Stimulated activated CD4-positive, alpha-beta T cell treated with anti-CD3 and anti-CD28 coated beads, Interleukin-15, amount 100 ng/mL, for 48 hours (primary cell): ENCODE results near the gene ARHGEF25.
"Not testable (repeated sequence)": the region's sequence is repeated elsewhere in the genome, so short reads cannot be mapped to it uniquely, and the experiment has no call there.

ENCODE experiments used
- DNase-seq, 2 donors: peaks; one replicate each; pipeline ENCODE4 v3.0.0-alpha.2; 2020; ENCODE audit warnings: low read depth in 2 of 2

Gene ARHGEF25

DNA sequence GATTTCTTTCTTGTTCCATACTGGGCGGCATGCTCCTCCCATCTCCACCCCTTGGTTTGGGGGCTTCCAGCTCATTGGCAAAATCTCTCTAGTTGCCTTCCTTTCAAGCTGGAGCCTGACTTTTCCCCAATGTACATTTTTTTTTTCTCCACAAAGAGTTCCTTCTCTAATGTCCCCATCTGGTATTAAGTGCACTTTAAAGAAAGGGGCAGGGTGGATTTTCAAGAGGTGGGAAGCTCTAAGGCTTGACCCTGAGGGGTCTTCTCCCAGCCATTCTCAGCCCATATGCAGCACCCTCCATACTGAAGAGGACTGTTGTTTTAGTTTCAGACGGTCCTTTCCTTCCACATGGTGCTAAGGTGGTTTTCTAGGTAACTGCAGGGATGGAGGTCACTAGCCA, 26.1 kb upstream of the ARHGEF25 start:
- DNase-seq, result no peak

DNA sequence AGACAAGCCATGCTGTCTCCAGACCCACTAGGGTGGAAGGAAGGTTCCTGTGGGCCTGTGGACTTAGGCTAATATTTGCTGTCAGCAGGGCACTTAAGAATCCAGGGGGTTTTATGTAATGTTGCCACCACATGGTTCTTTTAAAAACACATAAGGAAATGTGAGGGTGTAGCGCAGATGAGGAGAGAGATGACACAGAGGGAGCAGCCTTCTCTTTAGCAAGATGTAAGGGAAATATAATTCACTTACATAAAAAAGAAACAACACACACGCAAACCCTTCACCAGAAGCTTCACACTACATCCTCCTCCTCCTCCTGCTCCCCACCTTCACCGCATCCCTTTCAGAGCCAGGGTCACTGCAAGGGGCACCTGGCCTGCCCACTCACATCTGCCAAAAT, 25.1 kb upstream of the ARHGEF25 start:
- DNase-seq, result no peak

DNA sequence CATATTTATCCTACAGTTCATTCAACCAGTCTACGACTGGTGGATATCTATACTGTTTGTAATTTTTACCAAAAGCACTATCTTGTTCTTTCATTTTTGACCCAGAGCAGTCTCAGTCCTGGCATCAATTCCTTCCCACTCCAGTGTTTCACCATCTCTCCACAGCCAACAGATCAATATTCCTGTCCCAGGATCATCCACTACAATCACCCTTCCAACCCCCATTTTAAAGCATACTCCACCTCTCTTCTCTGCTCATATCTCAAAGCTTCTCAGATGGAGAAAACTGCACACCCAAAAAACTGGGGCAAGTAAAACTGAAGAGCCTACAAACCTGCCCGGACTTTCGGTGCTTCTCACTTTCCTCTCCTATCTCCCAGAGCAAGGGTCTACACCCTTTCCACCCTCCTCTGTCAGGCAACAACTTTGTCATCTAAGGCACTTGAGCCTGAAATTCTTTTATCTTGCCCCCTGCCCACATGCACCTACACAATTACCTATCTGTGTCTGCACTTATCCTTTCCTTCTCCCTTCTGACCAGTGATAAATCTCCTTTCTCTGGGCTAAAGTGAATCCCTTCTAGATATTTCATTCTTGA, 24.3 kb upstream of the ARHGEF25 start:
- no peak for DNase-seq

DNA sequence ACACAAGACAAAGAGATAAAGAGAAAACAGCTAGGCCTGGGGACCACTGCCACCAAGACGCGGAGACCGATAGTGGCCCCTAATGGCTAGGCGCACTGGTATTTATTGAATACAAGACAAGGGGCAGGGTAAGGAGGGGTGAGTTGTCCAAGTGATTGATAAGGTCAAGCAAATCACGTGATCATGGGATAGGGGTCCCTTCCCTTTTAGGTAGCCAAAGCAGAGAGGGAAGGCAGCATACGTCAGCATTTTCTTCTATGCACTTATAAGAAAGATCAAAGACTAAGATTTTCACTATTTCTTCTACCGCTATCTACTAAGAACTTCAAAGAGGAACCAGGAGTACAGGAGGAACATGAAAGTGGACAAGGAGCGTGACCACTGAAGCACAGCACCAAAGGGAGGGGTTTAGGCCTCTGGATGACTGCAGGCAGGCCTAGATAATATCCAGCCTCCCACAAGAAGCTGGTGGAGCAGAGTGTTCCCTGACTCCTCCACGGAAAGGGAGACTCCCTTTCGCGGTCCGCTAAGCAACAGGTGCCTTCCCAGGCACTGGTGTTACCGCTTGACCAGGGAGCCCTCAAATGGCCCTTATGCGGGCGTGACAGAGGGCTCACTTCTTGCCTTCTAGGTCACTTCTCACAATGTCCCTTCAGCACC, 22.2 kb upstream of the ARHGEF25 start:
- DNase-seq, result not testable (repeated sequence)

DNA sequence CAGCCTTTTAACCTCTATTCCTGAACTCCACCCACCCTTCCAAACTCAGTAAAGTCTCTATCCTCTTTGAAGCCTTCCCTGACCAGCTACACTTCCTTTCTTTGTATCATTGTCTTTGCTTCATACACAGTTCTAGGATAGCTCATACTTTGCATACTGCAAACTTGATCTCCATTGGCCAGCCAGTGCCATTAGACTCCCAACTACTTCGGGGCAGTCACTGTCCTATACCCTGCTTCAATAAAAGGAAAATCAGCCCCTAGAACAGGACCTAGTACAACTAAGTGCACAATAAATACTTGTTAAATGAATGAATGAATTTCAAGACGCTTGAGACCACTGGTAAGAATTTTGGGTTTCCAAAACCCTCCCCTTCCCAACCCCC, 20.8 kb upstream of the ARHGEF25 start:
- DNase-seq, result no peak

DNA sequence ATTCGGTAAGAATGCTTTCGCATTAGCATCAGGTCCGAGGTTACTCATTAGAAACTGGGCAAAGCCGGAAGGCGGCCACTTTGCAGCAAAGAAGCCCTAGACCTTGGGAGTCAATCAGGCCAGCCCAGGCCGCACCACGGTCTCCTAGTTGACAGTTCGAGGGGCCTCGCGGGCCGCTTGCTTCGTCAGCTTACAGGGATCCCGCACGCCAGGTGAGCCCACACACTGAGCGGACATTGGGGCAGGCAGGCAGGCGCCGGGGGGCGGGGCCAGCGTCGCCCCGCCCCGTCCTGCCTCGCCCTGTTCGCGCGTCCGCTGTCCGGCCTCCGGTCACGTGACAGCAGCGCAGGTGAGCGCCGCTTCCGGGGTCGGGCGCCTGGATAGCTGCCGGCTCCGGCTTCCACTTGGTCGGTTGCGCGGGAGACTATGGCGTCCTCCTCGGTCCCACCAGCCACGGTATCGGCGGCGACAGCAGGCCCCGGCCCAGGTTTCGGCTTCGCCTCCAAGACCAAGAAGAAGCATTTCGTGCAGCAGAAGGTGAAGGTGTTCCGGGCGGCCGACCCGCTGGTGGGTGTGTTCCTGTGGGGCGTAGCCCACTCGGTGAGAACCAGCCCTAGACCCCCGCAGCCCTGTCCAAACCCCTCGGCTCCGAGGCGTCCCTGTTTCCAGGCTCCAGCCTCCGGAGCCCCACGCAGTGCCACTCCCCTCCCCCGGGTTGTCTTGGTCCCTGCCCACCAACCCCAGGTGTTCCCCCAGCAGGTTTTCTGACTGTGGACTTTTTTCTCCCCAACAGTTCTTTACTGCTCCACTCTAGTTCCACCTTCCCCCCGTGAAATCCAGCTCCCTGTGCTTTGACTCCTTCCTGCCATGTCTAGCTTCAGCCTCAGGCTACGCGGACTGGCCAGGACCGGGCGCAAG, 20.1 kb upstream of the ARHGEF25 start, which contains the start of gene PIP4K2C:
TSS of gene PIP4K2C (plus strand) at position 329 of the 918 bp plus-strand sequence. CDS start at position 427, 98 bp downstream.
- peak; percentile 59 to 66 for DNase-seq

DNA sequence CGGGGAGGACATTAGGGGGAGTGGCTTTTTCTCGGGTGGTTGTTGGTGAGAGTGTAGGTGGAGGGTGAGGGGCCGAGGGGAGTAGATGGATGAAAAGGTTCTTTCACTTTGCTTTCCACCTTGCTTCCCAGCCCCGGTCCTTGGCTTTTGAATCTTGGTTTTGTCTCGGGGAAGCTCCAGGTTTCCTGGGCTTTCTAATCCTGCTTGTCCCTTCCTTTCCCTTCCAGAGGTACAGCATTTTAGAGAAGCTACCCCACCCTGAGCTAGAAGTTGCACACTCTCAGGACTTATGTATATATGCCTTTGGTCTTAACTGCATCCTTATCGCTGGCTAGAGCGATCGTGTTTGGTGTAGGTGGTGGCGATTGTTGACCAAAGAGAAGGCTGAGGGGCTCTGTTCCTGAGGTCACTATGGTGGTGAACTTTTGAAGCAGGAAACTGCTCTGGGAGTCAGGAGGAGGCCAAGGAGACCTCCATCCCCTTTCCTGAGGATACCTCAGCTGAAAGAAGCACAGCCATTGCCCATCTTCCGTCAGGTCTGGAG, 19.4 kb upstream of the ARHGEF25 start:
- DNase-seq, result no peak

DNA sequence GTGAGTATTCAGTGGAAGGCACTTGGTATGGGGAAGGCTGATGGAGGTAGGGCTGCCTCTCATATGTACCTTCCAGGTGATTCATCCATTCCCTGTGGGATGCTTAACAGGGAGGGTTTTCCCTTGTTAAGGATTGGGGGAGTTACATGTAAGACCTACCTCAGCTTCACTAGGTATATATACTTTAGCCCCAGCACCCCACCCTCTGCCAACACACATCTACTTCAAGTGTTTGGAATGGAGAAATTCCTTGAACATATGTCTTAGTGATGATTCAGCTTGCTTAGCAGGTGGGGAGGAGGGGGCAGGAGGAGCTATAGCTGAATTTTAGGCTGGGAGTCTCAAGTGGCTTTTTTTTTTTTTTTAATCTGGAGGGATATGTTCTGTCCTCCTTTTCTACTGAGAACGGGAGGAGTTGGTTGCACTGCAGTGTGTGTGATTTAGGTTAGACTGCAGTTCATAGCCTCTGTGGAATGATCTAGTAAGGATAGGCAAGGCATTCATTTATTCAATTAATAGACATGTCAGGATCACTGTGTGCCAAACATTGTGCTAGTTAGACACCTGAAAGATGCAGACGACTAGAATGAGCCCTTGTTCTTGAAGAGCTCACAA, 18.6 kb upstream of the ARHGEF25 start:
- DNase-seq, result no peak

DNA sequence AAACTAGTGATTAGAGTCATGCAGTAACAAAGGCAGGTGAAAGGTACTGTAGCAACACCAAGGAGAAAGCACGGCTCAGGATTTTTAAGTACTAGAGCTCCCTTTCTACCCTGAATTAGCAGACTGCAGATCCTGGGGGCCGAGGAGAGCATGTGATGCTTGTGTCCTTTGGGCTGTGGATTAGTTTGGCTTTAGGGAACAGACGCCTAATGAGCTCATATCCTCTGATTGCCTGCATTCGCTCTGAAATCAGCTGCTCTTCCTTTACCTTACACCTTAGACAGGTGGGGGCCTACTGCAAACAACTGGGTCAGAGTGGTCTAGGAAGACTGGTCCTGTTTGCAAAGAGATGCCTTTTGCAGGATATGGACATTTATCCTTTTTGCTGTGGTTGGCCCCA, 18.0 kb upstream of the ARHGEF25 start:
- DNase-seq, result no peak

DNA sequence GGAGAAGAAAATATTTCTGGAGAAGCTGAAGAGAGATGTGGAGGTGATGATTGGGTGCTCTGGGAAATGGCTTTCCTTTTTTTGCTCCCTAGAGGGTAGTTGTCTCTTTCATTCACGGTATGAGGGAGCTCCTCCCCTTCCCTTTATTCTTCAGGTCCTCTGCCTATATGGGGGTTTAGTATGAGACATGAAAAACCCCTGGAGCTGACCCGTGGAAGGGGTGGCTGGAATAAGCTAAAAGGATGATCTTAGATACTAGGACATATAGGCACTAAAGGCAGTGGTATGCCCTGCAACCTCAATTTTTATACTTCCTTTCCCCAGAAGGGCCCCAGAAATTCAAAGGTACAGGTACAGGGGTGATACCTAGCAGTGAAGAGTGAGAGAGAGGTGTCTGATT, 10.8 kb upstream of the ARHGEF25 start:
- no peak for DNase-seq

DNA sequence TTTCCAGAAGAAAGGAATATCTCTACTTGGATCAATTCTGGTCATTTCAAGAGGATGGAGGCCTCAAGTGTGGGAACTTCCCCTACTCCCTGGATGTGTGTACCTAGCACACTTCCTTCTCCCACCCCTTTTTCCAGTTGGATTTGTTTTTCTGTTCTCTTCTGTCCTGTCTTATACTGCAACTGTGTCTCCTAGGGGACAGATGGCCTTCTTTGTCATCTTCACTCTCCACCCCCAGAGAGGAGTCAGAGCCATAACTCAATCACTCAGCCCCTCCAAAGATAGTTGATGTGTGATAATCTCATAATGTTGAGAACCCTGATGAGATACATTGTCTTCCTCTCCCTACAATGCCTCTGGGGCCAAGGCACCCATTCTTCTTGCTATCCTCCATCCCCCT, 8.7 kb upstream of the ARHGEF25 start:
- no peak for DNase-seq

DNA sequence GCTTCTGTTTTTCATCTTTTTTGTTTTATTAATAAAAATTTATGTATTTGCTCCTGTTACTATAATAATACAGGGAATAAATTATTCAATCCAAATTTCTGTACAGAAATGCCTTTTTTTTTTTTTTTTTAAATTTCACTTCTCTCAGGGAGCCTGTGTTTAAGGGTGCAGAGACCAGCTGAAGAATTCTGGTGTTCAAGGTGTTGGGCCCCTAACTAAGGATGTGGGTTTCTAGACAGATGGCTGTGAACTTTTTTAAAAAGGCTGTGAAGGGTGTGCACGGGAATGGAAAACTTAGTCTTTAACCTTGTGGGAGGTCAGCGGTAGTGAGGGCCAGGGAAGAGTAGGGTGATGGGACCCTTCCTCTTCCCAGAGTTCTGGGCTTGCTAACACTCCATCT, 7.9 kb upstream of the ARHGEF25 start:
- DNase-seq, result no peak

DNA sequence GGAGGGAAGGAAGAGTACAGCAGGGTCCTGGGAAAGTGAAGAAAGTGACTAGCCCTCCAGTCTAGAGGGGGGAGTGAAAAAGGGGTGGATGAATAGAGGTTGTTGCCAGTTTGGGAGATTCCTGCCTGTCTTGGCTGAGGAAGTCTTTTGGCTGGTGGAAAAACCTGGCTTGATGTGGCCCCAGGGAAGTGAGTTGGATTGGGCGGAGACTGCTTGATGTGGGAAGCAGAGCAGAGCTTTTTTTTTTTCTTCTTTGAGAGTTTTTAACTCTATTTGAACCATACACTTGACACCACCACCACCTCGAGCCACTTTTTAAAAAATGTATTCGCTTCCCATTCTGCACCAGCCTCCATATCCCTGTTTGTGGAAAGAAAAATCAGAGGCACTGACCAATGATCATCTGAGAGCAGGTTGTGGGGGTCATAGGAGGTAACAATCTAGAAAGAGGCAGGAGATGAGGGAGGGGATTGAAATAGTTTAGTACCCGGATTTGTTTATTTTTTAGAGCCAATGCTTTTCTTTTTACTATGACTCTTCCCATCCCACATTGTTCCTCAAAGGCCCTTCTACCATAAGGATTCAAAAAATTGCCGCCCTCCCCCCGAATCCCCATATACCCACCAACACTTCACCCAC, 7.3 kb upstream of the ARHGEF25 start:
- no peak for DNase-seq

DNA sequence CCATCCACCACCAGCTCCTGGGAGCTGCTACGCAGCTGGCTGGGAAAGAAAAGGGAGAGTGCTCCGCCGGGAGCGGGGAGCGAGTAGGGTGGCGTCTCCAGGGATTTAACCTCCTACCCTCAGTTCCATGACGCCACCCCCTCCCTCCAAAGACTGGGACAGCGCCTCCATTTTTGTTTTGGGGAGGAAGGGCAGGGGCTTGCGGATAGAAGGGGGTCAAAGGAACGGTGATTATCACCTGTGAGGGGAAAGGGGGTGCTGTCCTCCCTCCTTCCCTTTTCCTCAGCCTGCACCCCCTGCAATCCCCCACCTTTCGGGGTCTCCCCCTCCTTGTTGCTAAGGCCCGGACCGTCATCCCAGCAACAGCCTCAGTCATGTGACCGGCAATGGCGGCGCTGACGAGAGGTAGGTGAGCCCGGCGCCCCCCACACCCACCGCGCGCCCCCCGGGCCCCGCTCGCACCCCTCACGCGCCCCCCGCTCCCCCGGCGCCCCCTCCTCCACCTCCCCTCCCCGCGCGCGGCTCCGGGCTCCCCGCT, 6.7 kb upstream of the ARHGEF25 start, which contains the start of gene DTX3:
TSS of gene DTX3 (plus strand) at position 371 of the 538 bp plus-strand sequence. CDS start 1,694 bp downstream, outside the sequence.
- DNase-seq, result no peak

DNA sequence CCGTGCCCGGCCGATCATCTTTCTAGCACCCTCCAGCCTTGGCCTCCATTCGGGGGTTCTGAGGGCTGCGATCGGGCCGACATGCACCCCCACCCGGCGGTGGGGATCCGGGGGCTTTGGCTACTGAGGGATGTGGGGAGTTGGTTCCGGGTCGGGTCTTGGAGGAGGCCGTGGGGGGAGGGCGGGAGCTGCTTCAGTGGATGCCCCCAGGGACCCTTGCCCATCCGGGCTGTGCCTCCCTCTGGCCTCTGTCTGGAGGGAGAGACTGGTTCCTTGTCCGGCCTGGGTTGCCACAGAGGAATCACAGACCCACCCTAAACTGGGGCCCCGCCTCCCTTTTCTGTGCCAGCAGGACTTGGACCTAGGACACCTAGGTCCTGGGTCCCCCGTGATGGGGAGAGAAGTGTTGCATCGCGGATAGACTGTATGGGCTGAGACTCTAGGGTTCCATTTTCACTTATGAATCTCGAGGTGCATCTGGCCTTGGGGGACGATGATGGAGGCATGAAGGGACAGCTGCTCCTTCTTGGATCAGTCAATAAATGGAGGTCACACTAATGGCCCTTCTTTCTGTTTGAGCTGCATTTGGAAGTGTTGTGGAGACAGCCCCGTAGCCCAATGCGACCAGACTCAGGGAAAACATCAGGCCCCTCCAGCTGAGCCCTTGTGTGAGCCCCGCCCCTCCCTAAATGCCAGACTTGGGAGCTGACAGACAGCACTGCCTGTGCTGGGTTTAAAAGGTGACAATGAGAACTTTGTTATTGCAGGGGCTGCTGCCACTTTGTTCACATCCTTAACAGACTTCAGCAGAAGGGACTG, 6.0 kb upstream of the ARHGEF25 start:
- no peak for DNase-seq

DNA sequence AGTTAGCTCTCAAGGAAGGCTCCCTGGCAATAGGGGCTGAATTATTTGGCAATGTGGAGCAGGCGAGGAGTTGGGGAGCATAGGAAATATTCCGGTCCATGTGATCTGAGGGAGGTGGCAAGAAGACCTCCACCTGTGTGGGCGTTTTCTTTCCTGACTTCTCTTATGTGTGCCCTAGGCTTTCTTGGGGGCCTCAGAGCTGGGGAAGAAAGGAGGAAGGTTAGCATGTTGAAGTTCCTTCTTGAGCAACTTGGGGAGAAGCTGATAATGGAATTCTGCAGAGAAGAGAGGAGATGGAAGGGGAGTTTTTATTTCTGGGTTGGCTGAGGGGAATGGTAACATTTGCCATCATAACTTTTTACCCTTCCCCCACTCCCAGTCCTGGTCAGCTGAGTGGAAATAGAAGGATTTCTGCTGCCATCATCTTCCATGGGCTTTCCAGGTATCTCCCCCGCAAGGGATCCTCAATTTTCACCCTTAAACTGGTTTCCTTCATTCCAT, 5.4 kb upstream of the ARHGEF25 start:
- no peak for DNase-seq

DNA sequence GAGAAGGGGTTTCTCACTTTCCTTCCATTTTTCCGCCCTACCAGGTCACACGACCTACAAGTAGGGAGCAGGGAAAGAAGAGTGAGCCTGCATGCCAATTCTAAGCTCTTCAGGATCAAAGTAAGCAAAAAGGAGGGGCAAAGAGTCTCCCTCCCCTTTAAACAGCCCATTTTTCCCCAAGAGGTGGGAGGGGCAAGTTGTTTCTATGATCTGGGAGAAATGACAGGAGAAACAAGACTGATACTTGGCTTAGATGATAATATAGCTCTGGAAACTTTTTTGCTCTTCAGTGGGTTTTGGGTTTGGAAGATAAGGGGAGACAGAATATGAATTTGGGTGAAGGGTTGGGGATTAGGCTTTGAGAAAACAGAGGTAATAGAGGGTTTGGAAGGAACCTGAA, 4.8 kb upstream of the ARHGEF25 start:
- DNase-seq, result no peak

DNA sequence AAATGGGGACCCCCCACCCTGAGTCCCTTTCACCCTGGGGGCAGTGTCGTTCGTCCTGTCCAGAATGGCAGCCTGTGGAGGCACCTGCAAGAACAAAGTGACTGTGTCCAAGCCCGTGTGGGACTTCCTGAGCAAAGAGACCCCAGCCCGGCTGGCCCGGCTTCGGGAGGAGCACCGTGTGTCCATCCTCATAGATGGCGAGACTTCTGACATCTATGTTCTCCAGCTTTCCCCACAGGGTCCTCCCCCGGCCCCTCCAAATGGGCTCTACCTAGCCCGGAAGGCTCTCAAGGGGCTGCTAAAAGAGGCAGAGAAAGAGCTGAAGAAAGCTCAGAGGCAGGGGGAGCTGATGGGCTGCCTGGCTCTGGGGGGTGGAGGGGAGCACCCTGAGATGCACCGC, 4.4 kb upstream of the ARHGEF25 start:
- DNase-seq, result no peak

DNA sequence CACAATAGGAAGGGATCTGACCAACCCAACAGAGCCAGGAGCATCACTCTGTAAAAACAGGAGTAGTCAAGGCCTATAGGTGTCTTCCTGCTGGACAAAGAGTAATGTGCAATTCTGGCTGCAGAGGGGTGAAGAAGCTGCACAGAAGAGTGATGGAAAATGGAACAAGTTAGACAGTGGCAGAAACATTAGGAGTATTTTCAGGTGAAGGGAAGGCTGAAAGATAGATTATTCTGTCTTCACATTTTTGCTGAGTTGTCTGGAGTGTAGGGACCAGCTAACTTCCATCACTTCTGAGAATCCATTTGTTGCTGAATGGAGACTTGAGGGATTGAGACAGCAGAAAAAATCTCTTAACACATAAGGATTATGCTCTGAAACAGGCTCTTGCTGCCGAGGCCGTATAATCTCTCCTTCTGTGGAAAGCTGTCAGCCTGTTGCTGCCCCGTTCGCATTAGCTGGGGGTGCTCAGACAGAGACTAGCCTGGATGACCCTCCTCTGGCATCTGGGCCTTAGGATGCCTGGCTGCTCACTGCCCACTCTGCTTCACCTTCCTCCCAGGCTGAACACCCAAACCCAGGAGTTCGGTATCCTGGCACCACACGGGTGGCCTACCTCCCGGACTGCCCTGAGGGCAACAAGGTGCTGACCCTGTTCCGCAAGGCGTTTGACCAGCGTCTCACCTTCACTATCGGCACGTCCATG, 3.1 kb upstream of the ARHGEF25 start:
- DNase-seq, result no peak
